Measurements from ENCODE around the gene SCGB1D4.
"Not testable (repeated sequence)": the region's sequence is repeated elsewhere in the genome, so short reads cannot be mapped to it uniquely, and the experiment has no call there.

SCGB1D4 gene, protein sequence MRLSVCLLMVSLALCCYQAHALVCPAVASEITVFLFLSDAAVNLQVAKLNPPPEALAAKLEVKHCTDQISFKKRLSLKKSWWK

DNA sequence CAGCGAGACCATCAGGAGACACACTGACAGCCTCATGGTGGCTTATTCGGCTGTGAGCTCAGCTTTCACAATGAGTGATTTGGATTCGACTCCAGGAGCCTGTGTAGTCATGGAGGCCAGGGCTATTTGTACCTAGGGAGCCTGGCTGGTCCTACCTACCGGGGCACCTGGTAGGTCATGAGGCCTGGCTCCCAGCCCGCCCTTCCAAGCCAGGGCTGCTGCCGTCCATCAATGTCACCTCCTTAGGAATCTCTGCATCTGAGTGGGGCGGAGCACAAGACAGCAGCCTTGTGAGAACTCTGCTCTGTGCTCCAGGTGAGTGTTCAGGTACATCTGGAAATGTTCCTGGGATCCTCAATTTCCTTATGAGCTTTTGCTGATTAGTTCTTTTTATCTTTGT, at the start of gene SCGB1D4:
SCGB1D4 (minus strand) TSS at position 101 of the 400 bp plus-strand sequence; CDS start at position 36, 65 bp downstream.
- DNase-seq (ENCODE audit: extremely low read depth in 1 of 2, low read depth in 1 of 2): no peak

DNA sequence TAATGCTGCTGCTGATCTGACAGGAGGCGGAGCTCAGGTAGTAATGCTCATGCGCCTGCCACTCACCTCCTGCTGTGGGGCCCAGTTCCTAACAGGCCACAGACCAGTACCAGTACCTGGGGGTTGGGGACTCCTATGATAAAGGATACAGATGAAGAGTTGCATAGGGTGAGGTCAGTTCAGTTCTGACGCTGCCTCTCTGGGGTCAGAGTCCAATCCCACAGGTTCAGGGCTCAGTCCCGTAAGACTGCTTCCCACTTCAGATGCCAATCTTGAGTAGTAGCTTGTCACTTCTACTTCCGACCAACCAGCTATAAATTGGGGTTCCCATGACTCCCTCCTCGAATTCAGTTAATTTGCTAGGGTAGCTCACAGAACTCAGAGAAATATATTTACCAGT, 47.0 kb upstream of the SCGB1D4 start:
- no peak for DNase-seq (ENCODE audit: extremely low read depth in 1 of 2, low read depth in 1 of 2)

DNA sequence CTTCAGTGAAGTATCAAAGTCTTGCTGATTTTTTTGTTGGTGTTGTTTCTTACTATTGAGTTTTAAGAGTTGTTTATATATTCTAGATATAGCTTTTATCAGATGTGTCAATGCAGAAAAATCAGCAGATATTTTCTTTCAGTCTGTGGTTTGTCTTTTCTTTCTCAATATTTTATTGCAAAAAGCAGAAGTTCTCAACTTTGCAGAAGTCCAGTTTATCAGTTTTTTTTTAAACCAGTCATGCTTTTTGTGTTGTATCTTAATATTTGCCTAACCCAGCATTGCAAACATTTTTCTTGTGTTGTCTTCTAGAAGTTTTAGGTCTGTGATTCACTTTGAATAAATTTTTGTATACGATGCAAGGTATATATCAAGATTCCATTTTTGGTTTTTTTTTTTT, 45.3 kb upstream of the SCGB1D4 start:
- DNase-seq (ENCODE audit: extremely low read depth in 1 of 2, low read depth in 1 of 2): no peak

DNA sequence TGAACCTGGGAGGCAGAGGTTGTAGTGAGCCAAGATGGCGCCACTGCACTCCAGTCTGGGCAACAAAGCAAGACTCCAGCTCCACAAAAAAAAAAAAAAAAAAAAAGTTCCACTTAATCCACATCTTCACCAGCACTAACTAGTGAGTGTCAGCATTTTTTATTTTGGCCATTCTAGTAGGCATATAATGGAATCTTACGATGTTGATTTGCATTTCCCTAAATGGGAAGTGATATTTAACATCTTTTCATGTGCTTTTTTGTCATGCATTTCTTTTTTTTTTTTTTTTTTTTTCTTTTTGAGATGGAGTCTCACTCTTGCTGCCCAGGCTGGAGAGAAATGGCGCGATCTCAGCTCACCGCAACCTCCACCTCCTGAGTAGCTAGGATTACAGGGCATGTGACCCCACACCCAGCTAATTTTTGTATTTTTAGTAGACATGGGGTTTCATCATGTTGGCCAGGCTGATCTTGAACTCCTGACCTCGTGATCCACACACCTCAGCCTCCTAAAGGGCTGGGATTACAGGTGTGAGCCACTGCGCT, 44.8 kb upstream of the SCGB1D4 start:
- not testable (repeated sequence) for DNase-seq (ENCODE audit: extremely low read depth in 1 of 2, low read depth in 1 of 2)

DNA sequence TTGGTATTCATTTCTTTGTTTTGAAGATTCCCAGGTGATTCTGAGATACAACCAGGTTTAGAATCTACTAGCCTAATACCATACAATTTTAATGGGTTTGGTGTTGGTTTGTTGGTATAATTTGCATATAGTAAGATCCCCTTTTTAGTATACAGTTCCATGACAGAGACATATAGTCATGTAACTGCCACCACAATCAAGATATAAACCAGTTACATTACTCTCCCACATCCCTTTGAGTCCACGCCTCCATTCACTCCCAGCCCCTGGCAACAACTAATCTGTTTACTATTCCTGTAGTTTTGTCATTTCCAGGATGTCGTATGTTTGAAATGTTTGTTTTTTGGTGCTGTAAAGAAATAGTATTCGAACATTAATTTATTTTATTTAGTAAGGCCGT, 42.7 kb upstream of the SCGB1D4 start:
- no peak for DNase-seq (ENCODE audit: extremely low read depth in 1 of 2, low read depth in 1 of 2)

DNA sequence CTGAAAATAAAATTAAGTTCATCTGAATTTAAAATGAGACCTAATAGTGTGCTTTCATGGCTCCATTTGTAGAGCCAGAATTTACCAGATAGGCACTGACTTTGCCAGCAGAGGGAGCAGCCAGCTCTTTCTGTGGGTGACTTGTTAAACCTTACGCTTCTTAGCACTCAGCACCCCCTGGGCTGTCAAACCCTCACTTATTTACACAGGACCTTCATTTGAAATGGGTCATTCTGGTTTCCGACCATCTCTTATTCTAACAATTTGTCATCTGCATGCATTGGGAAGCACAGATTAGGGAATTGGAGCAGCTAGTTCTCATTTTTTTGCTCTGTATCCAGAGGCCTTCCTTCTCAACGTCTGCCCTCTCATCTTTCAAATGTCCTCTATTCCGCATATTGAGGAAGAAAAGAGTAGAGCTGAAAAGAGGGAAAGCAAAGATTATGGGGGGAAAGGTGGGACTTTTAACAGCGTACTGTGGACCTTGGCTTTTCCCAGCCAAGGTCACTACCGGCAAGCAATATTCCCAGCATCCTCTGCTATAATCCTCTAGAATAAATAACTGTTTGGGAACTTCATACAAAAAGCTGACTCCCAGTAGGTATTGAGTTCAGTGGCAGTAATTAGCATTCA, 41.5 kb upstream of the SCGB1D4 start:
- DNase-seq (ENCODE audit: extremely low read depth in 1 of 2, low read depth in 1 of 2): peak; percentile 10 to 57

DNA sequence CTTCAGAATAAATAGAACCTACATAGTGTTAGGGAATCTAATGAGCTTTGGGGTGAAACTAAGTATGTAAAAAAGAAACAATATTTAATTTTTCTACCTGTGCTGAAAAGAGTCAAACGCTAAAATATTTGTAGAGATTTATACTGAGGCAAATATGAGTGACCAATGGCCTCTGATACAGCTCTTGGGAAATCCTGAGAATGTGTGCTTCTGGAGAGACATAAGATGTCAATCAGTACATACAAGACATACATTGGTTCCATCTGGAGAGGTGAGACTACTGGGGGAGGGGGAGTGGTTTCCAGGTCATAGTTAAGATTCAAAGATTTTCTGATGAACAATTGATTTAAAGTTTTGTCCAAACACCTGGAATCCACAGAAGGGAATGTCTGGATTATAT, 39.3 kb upstream of the SCGB1D4 start:
- DNase-seq (ENCODE audit: extremely low read depth in 1 of 2, low read depth in 1 of 2): no peak

DNA sequence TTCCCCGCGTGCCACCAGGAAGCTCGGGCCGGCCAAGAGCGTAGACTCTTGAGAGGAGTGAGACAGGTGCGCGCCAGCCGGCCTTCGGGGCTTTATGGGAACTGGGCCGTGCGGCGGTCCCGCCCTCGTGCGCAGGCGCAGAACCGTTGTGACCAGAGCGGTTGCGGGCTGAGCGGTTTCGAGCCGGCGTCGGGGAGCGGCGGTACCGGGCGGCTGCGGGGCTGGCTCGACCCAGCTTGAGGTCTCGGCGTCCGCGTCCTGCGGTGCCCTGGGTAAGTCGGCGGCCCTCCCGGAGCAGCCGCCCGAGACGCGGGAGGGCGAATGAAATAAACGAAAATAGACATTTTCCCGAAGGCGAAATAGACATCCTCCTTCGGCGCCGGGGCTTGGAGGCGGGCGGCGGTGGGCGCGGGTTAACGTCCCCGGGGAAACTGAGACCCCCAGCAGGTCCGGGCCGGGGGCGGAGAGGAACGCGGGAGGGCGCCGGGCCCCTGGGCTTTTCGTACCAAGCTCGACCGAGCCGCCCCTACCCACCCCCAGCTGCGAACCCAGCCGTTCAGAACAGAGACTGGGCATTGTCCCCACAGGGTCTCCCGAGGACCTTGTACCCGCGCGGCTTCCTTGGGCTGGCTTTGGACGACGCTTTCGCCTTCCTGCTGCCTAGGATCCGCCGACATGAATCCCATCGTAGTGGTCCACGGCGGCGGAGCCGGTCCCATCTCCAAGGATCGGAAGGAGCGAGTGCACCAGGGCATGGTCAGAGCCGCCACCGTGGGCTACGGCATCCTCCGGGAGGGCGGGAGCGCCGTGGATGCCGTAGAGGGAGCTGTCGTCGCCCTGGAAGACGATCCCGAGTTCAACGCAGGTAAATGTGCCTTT, 38.7 kb upstream of the SCGB1D4 start, which contains the start of gene ASRGL1:
ASRGL1 (plus strand) TSS at position 146 of the 879 bp plus-strand sequence; CDS start at position 676, 530 bp downstream.
- peak; percentile 49 to 59 for DNase-seq (ENCODE audit: extremely low read depth in 1 of 2, low read depth in 1 of 2)

DNA sequence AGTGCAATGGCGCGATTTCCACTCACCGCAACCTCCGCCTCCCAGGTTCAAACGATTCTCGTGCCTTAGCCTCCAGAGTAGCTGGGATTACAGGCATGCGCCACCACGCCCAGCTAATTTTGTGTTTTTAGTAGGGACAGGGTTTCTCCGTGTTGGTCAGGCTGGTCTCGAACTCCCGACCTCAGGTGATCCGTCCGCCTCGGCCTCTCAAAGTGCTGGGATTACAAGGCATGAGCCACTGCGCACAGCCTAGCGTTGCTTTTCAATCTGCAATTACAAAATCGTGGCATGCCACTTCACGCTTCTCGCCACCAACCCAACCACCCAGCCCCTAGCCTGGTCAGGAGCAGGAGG, 38.1 kb upstream of the SCGB1D4 start:
- not testable (repeated sequence) for DNase-seq (ENCODE audit: extremely low read depth in 1 of 2, low read depth in 1 of 2)

DNA sequence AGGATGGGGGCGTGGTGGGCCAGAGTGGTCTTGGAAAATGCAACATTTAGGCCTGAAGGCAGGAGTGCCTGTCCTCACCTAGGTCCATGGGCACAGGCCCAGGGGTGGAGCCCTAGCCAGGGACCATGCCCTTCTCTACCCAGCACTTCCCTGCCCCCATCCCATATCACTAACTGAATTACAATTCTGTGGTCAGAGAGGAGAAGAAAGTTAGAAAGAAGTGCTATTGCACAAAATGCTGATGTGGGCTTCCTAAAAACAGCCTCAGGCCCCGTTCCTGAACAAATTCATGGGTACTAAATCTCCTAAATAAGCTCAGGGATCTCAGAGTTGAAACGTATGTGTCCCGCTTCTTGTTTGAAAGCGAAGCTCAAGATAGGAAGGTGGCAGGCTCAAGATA, 34.9 kb upstream of the SCGB1D4 start:
- no peak for DNase-seq (ENCODE audit: extremely low read depth in 1 of 2, low read depth in 1 of 2)

DNA sequence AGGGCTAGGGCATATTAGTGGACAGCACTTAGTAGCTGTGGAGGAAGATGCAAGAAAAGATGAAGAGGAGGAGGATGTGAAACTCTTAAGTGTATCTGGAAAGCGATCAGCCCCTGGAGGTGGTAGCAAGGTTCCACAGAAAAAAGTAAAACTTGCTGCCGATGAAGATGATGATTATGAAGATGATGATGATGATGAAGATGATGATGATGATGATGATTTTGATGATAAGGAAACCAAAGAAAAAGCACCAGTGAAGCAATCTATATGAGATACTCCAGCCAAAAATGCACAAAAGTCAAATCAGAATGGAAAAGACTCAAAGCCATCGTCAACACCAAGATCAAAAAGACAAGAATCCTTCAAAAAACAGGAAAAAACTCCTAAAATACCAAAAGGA, 32.4 kb upstream of the SCGB1D4 start:
- not testable (repeated sequence) for DNase-seq (ENCODE audit: extremely low read depth in 1 of 2, low read depth in 1 of 2)

DNA sequence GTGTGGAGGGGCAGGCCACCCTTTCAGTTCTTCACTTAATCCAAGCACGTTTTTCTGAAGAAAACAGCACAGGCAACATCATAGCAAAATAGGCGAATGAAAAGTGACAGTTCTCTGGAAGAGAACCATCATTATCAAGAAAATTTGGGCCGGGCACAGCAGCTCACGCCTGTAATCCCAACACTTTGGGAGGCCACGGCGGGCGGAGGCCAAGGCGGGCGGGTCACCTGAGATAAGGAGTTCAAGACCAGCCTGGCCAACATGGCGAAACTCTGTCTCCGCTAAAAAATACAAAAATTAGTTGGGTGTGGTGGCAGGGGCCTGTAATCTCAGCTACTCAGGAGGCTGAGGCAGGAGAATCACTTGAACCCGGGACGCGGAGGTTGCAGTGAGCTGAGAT, 28.7 kb upstream of the SCGB1D4 start:
- DNase-seq (ENCODE audit: extremely low read depth in 1 of 2, low read depth in 1 of 2): not testable (repeated sequence)

DNA sequence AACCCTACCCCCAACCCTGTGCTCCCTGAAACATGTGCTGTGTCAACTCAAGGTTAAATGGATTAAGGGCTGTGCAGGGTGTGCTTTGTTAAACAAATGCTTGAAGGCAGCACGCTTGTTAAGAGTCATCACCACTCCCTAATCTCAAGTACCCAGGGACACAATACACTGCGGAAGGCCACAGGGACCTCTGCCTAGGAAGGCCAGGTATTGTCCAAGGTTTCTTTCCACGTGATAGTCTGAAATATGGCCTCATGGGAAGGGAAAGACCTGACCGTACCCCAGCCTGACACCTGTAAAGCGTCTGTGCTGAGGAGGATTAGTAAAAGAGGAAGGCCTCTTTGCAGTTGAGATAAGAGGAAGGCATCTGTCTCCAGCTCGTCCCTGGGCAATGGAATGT, 27.8 kb upstream of the SCGB1D4 start:
- DNase-seq (ENCODE audit: extremely low read depth in 1 of 2, low read depth in 1 of 2): not testable (repeated sequence)

DNA sequence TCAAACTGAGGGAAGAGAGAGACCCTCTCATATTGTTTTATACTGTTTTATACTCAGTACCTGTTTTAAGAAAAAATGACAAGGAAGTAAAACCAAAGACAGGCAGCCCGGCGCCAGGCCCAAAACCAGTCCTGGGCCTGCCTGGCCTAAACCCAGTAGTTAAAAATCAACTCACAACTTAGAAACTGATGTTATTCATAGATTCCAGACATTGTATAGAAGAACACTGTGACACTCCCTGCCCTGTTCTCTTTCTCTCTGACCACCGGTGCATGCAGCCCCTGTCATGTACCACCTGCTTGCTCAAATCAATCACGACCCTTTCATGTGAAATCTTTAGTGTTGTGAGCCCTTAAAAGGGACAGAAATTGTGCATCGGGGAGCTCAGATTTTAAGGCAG, 26.9 kb upstream of the SCGB1D4 start:
- DNase-seq (ENCODE audit: extremely low read depth in 1 of 2, low read depth in 1 of 2): not testable (repeated sequence)

DNA sequence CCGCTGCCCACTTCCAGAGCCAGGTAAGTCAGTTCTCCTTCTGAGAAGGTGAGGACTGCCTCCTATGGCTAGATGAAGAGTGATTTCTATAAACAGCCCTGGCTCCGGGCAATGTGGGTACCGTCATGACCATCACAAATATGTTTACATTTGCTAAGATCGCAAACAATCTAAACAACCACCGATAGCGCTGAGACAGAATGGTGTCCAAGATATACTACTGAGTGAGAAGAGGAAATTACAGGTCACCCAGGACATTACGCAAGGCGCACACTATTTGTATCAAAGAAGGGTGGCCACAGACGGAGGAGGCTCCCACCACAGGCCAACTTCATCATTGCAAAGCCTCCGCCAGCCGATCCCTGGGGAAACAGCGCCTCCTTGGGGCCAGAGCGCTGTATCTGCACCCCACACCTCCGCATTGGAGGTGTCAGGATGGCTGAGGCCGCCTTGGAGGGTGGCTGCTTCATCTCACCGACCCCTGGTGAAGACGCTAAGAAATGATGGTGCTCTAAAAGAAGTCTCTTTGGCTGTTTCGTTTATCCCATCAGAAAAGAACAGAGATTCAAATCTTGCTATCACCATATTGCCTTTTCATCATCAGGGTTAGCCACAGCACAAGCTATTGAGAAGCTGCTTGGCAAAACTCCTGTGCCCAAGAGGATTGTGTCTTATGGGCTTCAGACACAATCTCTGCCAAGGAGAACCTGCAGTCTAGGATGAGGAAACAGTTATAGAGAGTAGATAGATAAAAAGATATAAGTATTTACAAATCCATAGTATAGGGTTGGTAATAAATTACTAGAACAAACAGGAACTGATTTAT, 26.1 kb upstream of the SCGB1D4 start:
- DNase-seq (ENCODE audit: extremely low read depth in 1 of 2, low read depth in 1 of 2): peak; percentile 36 to 46

DNA sequence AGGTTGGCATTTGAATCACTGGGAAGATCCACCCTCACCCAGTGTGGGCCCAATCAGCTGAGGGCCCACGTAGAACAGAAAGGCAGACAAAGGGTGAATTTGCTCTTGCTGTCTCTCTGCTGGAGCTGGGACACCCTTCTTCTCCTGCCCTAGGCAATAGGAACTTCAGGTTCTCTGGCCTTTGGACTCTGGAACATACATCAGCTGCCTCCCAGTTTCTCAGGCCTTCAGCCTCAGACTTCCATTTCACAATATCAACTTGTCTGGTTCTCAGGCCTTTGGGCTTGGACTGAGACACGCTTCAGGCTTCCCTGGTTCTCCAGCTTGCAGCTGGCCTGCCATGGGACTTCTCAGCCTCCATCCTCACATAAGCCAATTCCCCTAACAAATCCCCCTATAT, 23.6 kb upstream of the SCGB1D4 start:
- no peak for DNase-seq (ENCODE audit: extremely low read depth in 1 of 2, low read depth in 1 of 2)

DNA sequence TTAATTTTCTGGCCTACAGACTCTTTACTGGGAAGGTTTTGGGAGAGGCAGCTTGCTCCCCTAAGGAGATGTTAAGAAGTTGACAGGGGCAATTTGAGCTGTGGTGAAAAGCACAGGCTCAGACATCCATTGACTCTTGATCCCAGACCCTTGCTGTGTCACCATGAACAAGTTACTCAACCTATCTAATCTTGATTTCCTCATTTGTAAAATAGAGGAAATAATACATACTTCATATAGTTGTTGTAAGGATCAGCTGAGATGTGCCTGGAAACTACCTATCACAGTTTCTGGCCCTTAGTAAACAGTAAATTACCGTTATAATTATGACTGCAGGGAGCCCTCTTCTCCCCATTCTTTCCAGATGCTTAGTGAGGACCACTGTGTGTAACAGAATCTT, 16.6 kb upstream of the SCGB1D4 start:
- DNase-seq (ENCODE audit: extremely low read depth in 1 of 2, low read depth in 1 of 2): no peak

DNA sequence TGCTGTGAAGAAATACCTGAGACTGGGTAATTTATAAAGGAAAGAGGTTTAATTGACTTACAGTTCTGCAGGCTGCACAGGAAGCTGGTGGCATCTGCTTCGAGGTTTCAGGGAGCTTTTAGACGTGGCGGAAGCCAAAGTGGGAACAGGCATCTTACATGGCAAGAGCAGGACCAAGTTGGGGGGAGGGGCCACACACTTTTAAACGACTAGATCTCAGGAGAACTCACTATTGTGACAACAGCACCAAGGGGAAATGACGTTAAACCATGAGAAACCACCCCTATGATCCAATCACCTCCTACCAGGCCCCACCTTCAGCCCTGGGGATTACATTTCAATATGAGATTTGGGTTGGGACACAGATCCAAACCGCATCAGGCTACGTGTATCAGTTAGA, 11.1 kb upstream of the SCGB1D4 start:
- DNase-seq (ENCODE audit: extremely low read depth in 1 of 2, low read depth in 1 of 2): no peak

DNA sequence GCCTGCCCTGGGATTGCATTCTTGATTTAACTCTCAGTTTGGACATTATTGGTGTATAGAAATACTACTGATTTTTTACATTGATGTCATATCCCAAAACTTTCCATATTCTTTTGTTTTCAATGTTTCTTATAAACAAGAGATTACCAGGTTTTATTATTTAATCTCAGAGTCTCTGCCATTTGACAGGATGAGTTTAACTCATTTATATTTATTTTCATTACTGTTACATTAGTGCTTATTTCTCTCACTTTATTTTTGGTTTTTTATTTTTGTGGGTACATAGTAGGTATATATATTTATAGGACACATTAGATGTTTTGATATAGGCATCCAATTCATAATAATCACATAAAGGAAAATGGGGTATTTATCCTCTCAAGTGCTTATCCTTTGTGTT, 9.1 kb upstream of the SCGB1D4 start:
- DNase-seq (ENCODE audit: extremely low read depth in 1 of 2, low read depth in 1 of 2): no peak

DNA sequence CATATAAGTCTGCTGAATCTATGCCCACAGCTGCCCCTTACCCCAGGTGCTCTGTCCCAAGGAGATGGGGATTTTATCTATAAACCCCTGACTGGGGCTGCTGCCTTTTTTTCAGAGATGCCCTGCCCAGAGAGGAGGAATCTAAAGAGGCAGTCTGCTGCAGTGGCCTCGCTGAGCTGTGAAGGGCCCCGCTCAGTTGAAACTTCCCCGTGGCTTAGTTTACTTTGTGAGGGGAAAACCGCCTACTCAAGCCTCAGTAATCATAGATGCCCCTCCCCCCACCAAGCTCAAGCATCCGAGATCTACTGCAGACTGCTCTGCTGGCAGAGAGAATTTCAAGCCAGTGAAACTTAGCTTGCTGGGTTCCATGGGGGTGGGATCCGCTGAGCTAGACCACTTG, 7.4 kb upstream of the SCGB1D4 start:
- DNase-seq (ENCODE audit: extremely low read depth in 1 of 2, low read depth in 1 of 2): no peak

DNA sequence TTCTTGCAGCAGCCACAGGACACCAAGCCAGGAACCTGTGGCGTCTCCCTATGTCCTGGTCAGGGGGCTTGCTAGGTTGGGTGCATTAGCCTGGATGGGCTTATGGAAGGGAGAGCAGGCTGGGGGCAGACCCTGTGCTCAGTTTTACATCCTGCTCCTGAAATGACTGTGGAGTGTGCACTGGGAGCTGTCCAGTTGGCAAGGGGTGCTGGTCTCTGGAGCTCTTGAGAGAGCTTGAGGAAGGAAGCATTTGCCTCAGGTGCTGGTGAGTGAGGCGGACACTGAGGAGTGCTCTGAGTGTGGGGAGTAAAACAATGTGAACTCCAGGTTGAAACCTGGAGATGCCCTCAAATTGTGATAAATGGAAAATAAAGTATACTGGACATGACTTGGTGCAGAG, 3.4 kb downstream of the SCGB1D4 start:
- no peak for DNase-seq (ENCODE audit: extremely low read depth in 1 of 2, low read depth in 1 of 2)

All from stimulated activated CD8-positive, alpha-beta memory T cell treated with anti-CD3 and anti-CD28 coated beads, Interleukin-7, amount 100 ng/mL, for 48 hours (primary cell).